HG03045 (cell line): Measurements from ENCODE around the gene POLR3G.

ENCODE experiments used
- ATAC-seq: cut with Tn5 transposase; IDR thresholded peaks from one replicate; pipeline ENCODE4 v1.9.1; 2021; ENCODE audit warnings: mild to moderate bottlenecking, moderate library complexity; ENCODE audit not compliant: unreplicated experiment

Gene POLR3G

GRCh38 chr5:90495146-90495545 lies 20.5 kb downstream of the POLR3G start:
- ATAC-seq, result no peak

GRCh38 chr5:90503596-90503995 lies 28.9 kb downstream of the POLR3G start:
- no peak for ATAC-seq

- no peak for ATAC-seq
Observed at GRCh38 chr5:90504743-90505142, 30.1 kb downstream of the POLR3G start.

- no peak for ATAC-seq
Observed at GRCh38 chr5:90506221-90506620, 31.6 kb downstream of the POLR3G start.

- ATAC-seq, result no peak
Observed at GRCh38 chr5:90510438-90510837, 35.8 kb downstream of the POLR3G start.

GRCh38 chr5:90514520-90514919 lies 39.9 kb downstream of the POLR3G start:
- no peak for ATAC-seq

DNA sequence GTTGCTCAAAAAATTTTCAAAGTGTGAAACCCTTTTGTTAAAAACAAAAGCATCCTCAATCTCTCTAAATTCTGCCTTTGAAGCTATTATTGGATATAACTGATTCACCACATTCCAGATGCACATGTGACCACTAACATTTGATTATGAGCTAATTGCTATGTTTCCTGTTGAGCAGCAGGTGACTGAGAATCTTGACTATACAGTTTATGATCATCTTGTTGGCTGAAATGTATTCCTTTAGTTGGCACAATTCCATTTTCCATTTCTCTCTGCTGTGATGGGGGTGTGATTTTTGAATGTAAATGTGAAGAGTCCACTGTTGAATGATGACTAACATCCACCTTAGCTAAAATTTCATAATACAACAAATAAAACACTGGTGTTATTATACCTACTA lies 44.0 kb downstream of the POLR3G start:
- no peak for ATAC-seq

DNA sequence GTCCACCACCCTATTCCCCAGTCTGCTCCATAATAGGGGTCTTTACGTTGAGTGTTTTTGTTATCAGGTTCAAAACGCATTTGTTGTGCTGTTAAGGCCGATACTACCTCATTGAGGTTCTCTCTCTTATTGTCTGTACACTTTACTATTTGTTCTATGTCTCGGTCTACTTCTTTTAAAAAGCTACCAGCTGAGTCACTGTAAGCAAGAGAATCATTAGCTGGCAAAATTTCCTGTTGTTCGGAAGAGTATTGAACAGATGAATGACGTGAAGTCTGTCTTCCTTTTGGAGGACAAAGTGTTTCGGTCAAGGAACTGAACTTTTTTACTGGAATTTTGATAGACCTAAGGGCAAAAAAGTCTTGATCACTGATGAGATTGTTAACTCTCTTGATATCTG lies 44.4 kb downstream of the POLR3G start:
- no peak for ATAC-seq

DNA sequence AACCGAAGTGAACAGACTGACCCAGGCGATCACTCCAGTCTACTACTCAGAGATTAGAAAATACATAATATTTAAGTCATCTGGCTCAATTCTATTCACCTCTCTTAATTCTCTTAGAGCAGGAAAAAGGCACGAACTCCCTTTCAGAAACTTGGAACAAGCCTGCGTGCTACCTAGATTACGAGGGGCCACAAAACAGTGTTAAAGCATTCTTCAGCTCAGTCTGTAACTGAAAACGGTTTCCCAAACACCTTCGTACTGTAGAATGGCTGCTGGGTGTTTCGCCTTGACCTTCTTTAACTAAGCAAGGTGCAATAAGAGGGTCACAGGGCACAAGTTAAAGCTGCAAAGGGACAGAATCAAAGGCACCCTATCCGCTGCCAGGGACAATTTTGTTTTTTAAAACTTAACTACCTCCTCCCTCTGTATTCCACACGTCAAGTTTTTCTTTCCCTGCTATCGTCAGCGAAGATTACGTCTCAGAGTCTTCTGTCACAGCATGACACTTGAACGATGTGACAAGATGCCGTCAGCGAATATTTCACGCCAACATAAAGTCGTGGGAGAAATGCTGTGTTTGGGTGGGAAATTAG lies 54.0 kb downstream of the POLR3G start:
- peak; percentile 4 for ATAC-seq

GRCh38 chr5:90529194-90529938 lies 54.7 kb downstream of the POLR3G start, which contains the start of gene LYSMD3:
LYSMD3 (minus strand) TSS chr5:90529584; CDS start chr5:90525289, 4,295 bp downstream.
- peak; percentile 92 for ATAC-seq

DNA sequence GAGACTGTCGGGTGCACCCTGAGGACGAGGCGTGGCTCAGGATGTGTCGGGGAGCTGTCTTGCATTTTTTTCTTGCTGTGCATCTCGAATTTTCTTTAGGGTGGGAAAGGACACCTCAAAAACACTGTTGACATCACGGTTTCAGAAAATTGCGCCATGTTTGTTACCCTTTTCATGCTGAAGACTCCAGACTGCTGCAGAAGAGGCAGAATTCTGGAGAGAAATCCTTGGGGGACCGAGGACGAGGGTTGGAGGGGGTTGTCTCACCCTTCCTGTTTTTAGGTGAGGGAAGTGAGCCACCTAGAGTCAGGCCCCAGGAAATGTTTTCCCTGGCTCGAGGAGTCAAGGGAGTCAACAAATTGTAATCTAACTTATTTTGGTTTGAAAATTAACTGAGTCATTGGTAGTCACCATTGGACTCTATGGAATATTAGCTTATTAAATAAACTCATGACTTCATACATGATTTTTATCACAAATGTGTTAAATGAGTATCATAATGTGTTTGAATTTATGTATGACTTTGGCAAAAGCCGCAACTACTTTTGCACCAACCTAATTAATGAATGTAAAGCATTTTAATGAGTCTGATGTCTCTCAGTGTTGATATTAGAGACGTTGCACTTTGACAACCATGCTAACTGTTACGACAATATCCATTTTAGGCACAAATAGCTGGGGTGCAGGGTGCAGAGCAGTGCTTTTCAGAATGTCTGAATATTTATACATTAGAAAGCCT lies 55.4 kb downstream of the POLR3G start:
- peak; percentile 55 for ATAC-seq

DNA sequence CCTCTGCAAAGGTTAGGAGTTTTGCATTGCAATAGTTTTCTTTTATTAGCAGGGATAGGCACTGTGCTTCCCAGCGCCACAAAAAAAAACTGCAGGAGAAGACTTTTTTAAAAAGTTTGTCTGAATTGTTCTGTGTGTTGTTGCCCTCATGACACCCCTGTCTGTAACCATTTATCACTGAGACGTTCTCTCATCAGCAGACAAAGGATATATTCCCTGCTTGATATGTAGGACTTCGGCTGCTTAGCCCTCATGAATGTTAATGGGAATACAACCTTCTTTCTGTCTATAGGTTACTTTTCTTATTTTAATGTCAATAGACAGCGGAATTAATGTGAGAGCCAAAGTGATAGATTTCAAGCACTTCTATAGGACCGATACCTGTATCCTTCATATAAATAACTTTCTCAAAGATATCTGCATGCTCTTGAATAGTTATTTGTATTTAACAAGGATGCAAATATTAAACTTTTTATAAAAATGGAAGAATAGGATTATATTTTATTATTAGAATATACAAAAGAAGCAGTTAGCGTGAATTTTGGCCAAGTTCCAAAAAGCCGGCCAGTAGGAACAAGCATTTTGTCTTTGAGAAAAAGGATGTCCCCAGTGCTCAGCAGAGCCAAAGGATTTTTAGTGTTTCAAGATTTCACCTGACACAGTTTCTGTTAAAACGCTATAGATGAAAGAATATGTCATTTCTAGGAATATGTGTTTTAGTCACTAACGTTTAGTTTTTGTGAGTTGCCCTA lies 56.2 kb downstream of the POLR3G start:
- no peak for ATAC-seq

DNA sequence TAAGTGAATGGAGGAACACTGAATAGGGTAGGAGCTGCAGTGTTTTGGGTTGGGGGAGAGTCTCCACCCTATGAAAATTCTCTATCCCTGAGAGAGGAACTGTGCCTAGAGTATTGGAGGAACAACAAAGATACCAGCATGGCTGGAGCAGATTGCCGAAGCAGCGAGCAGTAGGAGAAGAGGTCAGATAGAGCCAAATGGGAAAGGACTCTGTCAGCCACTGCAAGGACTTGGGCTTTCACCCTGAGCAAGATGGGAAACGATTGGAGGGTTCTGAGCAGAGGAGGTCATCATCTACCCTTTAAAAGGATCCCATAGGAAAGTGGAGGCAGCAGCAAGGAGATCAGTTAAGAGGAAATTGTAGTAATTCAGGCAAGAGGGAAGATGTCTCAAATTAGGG lies 59.1 kb downstream of the POLR3G start:
- ATAC-seq, result no peak

GRCh38 chr5:90534922-90535321 lies 60.3 kb downstream of the POLR3G start:
- no peak for ATAC-seq

- ATAC-seq, result no peak
Observed at GRCh38 chr5:90542827-90543519, 68.3 kb downstream of the POLR3G start.

DNA sequence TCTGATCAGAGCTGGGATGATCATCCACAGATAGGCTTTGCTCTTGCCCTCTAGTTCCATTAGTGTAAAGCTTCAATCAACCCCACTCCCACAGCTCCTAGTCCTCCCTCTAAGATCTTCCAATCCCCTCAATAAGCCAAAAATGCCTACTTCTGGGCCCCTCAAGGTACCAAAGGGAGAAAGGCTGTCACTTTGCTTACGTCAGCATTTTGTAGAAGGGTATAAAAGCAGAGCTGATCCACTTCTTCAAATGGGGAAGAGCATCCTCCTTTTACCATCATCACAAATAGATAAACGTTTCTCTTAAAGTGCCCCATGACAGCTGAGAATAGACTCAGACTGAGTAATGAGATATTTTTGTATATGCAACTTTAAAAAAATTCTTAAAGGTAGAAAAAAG lies 70.8 kb downstream of the POLR3G start:
- no peak for ATAC-seq

DNA sequence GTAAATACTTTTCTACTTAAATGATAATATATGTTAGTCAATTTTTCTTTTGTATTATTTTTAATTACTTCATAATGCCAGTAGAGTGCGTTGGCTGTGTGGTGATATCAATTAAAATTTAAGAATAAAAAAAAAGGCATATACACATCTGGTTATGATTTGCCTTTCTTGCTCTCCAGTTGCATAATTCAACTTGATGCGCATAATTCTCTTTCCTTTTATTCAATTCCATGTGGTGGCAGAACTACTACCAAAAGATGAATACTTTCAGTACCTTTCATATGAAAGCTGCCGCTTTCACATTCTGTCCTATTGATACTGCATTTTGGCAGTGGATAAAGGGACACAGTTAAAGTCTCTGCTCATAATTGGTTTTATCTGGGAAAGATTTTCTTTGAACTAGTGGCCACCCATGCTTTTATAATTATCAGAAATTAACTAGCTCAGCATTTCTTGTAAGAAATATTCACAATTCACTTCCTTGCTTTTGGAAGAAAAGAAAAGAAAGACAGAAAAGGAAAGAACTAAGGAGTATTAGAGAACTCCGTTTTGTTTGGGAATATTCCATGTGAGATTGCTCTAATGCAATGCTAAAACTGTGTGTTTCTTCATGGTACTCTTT lies 71.7 kb downstream of the POLR3G start:
- ATAC-seq, result no peak

GRCh38 chr5:90547072-90547536 lies 72.4 kb downstream of the POLR3G start:
- no peak for ATAC-seq

- ATAC-seq, result no peak
Observed at GRCh38 chr5:90548069-90548593, 73.5 kb downstream of the POLR3G start.

DNA sequence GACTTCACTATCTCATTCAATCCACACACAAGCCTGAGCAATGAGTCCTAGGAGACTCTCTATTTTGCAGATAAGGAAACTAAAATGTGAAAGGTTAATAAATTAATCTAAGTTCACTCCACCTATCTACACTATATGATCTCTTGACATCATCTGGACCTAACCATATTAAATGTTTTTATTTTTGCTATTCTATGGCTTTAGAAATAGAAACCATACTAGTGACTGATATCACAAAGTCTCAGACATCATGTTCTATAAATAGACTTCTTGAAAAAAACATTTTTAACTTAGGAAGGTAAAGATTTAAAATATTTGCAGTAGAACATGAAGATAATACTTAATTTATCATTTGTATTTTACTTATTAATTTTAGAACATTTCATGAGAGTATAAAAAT lies 74.6 kb downstream of the POLR3G start:
- ATAC-seq, result no peak
